GM12891 (cell line): Measurements from ENCODE around the gene ZNF718.
"Not testable (repeated sequence)": the region's sequence is repeated elsewhere in the genome, so short reads cannot be mapped to it uniquely, and the experiment has no call there.

Experiments used
- DNase-seq: peaks from one replicate; pipeline ENCODE4 v3.0.0; 2011; ENCODE audit warnings: low spot score; ENCODE audit not compliant: insufficient read length
- FAIRE-seq: peaks from 2 replicates; lab custom pipeline; 2011; peaks lifted over from hg19 to GRCh38; lab: Jason Lieb, UNC
- PAX5 ChIP-seq: IDR thresholded peaks from 2 replicates; pipeline ENCODE4 v1.6.1; 2011; ENCODE audit warnings: low read length, moderate library complexity, mild to moderate bottlenecking; ENCODE audit not compliant: insufficient read depth, severe bottlenecking
- POLR2A ChIP-seq: IDR thresholded peaks from 2 replicates; pipeline ENCODE4 v1.6.1; 2011; ENCODE audit warnings: low read depth, low read length, control low read depth
- POLR2AphosphoS5 ChIP-seq: IDR thresholded peaks from 2 replicates; pipeline ENCODE4 v1.6.1; 2011; ENCODE audit warnings: low read depth, low read length, control low read depth
- POU2F2 ChIP-seq: IDR thresholded peaks from 2 replicates; pipeline ENCODE4 v1.6.1; 2011; ENCODE audit warnings: low read depth, mild to moderate bottlenecking, control low read depth, low read length, moderate library complexity
- SPI1 ChIP-seq: IDR thresholded peaks from 2 replicates; pipeline ENCODE4 v1.6.1; 2011; ENCODE audit warnings: low read depth, low read length, control low read depth
- TAF1 ChIP-seq: IDR thresholded peaks from 2 replicates; pipeline ENCODE4 v1.6.1; 2011; ENCODE audit warnings: low read depth, low read length, control low read depth

Gene ZNF718

DNA sequence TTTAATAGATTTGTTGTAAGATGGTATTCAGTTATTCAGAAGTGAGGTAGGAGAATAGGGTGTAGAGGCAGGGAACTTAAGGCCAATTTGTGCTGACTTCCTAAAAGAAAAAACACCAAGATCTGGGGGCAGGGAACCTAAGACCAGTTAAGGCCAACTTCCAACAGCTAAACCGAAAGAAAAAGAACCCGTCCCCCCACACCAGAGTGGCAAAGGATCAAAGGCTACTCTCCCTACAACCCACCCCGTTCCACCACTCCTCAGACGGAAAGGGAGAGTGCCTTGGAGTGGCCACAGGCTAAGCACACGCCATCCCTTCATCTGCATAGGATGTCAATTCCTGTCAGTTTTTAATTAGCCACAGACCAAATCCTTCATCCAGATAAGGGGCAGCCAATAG is 3.7 kb upstream of the ZNF718 start:
- no peak for FAIRE-seq

GRCh38 chr4:121408-122084 is 2.8 kb upstream of the ZNF718 start:
- DNase-seq = no peak
- TF ChIP-seq PAX5 = no peak
- TF ChIP-seq POU2F2 = no peak
- TF ChIP-seq POLR2A = no peak
- no peak for TF ChIP-seq POLR2AphosphoS5
- TF ChIP-seq SPI1 = no peak
- TF ChIP-seq TAF1 = no peak
- no peak for FAIRE-seq

More for the DNA sequence above, 3.7 kb upstream of the ZNF718 start:
- no peak for TF ChIP-seq TAF1
- no peak for TF ChIP-seq POLR2A
- TF ChIP-seq PAX5 = no peak
- no peak for TF ChIP-seq SPI1
- no peak for TF ChIP-seq POU2F2
- no peak for TF ChIP-seq POLR2AphosphoS5
- no peak for DNase-seq

DNA sequence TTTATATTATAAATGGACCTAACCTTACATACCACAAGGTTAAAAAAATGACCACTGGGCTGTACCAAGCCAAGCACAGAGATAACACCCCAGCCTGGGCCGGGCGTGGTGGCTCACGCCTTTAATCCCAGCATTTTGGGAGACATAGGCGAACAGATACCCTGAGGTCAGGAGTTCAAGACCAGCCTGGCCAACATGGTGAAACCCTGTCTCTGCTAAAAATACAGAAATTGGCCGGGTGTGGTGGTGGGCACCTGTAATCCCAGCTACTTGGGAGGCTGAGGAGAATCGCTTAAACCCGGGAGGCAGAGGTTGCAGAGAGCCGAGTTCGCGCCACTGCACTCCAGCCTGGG is 403 bp upstream of the ZNF718 start:
- not testable (repeated sequence) for DNase-seq, FAIRE-seq

- TF ChIP-seq POLR2A (no peak), PAX5 (no peak), POU2F2 (no peak), SPI1 (0 out of 2 replicates have a peak, but pooled peaks have one; percentile 30), TAF1 (no peak), POLR2AphosphoS5 (no peak)
- FAIRE-seq = peak; percentile 85
- no peak for DNase-seq
Observed at GRCh38 chr4:125091-125771, 930 bp downstream of the ZNF718 start.

DNA sequence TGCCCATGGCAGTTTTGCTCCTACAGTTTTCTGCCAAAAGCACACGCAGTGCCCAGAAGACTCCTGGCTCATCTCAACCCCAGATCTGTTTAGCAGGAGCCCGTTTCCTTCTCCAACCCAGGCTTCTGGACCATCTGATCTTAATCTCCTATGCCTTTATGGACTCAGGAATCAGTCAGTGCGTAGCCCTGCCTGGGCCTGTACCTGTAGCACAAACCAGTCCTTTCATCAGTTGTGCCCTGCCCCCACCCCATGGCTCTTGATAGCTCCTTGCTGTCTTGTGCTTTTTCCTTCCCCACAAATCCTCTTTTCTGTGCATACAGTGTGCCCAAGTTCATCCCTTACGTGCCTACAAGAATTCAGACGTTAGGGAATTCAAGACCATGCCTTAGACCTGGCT is 1.5 kb downstream of the ZNF718 start:
- TF ChIP-seq SPI1 (no peak), POLR2A (no peak), POLR2AphosphoS5 (no peak), PAX5 (no peak), POU2F2 (no peak), TAF1 (no peak)
- DNase-seq = no peak
- no peak for FAIRE-seq

DNA sequence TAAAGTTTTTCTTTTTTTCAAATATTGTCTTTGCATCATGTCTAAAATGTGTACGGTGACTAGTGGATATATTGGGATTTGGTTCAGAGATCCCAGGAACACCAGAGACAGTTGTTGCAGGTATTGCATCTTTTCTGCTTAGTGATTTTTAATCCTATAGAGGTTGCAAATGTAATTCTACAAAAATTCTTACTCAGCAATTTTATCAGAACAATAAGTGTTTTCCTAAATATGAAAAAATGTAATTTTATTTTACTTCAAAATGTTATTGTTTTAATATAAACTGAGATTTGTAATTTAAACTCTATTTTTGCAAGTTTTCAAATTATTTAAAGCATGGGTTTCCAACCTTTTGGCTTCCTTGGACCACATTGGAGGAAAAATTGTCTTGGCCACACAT is 8.2 kb downstream of the ZNF718 start:
- TF ChIP-seq TAF1 (no peak), POLR2AphosphoS5 (no peak), POU2F2 (no peak), POLR2A (no peak), SPI1 (no peak), PAX5 (no peak)
- DNase-seq (no peak), FAIRE-seq (no peak)

DNA sequence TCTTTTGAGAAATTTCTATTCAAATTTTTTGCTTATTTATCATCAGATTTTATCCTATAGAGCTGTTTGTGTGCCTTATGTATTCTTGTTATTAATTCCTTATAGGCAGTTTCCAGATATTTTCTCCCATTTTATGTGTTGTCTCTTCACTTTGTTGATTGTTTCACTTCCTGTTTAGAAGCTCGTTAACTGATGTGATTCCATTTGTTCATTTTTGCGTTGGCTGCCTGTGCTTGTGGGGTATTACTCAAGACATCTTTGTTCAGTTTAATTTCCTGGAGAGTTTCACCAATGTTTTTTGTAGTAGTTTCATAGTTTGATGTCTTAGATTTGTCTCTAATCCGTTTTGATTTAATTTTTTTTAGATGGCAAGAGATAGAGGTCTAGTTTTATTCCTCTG is 14.6 kb downstream of the ZNF718 start:
- DNase-seq (no peak), FAIRE-seq (no peak)
- no peak for TF ChIP-seq POLR2AphosphoS5
- no peak for TF ChIP-seq POLR2A
- TF ChIP-seq SPI1 = peak; percentile 58

DNA sequence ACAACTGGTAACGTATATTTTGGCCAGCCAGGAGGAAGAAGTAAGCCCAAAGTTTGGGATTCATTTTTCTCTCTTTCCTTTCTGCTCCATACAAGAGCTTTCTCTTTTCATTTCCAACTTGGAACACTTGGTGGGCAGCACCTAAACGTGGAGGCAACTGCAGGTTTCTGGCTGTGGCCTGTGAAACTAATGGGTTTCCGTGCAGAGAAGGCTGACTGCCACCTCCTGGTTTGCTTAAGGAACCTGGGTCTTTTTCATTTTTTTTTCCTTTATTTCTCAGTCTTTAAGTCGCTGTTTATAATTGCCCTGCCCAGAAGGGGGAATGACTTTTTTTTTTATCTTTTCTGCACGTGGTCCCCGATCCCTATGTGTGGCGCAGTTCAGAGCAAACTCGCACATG is 15.4 kb downstream of the ZNF718 start:
- no peak for DNase-seq
- no peak for FAIRE-seq
- no peak for TF ChIP-seq TAF1
- no peak for TF ChIP-seq POU2F2

- no peak for TF ChIP-seq PAX5
- TF ChIP-seq POLR2A = no peak
- TF ChIP-seq POU2F2 = no peak
- TF ChIP-seq TAF1 = no peak
- no peak for TF ChIP-seq POLR2AphosphoS5
- no peak for TF ChIP-seq SPI1
- DNase-seq (no peak), FAIRE-seq (no peak)
Observed at GRCh38 chr4:146621-147020, 22.3 kb downstream of the ZNF718 start.

DNA sequence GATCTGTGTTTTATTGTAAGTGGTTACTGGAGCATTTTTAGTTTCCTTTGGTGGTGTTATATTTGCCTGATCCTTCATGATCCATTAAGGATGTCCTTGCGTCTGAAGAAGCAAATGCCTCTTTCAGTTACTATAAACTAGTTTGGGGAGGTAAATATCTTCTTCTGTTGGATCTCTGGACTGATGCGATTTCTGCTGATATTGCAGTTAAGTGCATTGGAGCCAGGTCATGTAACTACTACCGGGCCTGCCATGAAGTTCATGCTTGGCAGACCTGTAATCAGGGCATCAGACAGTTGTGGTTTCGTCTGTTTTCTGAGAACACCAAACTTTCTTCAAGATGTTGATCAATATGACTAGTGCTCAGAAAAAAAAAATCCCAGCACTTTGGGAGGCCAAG is 22.9 kb downstream of the ZNF718 start:
- no peak for FAIRE-seq
- DNase-seq = no peak
- TF ChIP-seq SPI1 (no peak), POLR2AphosphoS5 (no peak), PAX5 (no peak), TAF1 (no peak), POLR2A (no peak), POU2F2 (no peak)
